ENCODE data around the gene GTPBP4.
"Not testable (repeated sequence)": the region's sequence is repeated elsewhere in the genome, so short reads cannot be mapped to it uniquely, and the experiment has no call there.

GTPBP4 gene

GRCh38 chr10:992871-993270, 4.6 kb downstream of the GTPBP4 start:
- DNase-seq: no peak

- no peak for DNase-seq
These were observed 6.8 kb downstream of the GTPBP4 start for GRCh38 chr10:994836-995558.

- no peak for DNase-seq
These were observed 7.3 kb downstream of the GTPBP4 start for GRCh38 chr10:995559-995926.

GRCh38 chr10:996031-996430, 7.8 kb downstream of the GTPBP4 start:
- DNase-seq: no peak

- DNase-seq: no peak
These were observed 9.2 kb downstream of the GTPBP4 start for GRCh38 chr10:997266-998022.

- DNase-seq: no peak
These were observed 14.3 kb downstream of the GTPBP4 start for GRCh38 chr10:1002425-1003006.

GRCh38 chr10:1003884-1004670, 15.8 kb downstream of the GTPBP4 start:
- DNase-seq: no peak

GRCh38 chr10:1006573-1006972, 18.3 kb downstream of the GTPBP4 start:
- no peak for DNase-seq

GRCh38 chr10:1007583-1007982, 19.3 kb downstream of the GTPBP4 start:
- no peak for DNase-seq

- DNase-seq: no peak
These were observed 20.8 kb downstream of the GTPBP4 start for GRCh38 chr10:1009071-1009494.

GRCh38 chr10:1009947-1010346, 21.7 kb downstream of the GTPBP4 start:
- DNase-seq: not testable (repeated sequence)

- no peak for DNase-seq
These were observed 22.5 kb downstream of the GTPBP4 start for GRCh38 chr10:1010703-1011102.

- DNase-seq: no peak
These were observed 23.5 kb downstream of the GTPBP4 start for GRCh38 chr10:1011696-1012095.

GRCh38 chr10:1015688-1016087, 27.5 kb downstream of the GTPBP4 start:
- DNase-seq: no peak

GRCh38 chr10:1019362-1019761, 31.1 kb downstream of the GTPBP4 start:
- DNase-seq: no peak

GRCh38 chr10:1020460-1020859, 32.2 kb downstream of the GTPBP4 start:
- no peak for DNase-seq

GRCh38 chr10:1020958-1021357, 32.7 kb downstream of the GTPBP4 start:
- DNase-seq: no peak

- DNase-seq: no peak
These were observed 34.2 kb downstream of the GTPBP4 start for GRCh38 chr10:1022413-1022812.

- no peak for DNase-seq
These were observed 35.9 kb downstream of the GTPBP4 start for GRCh38 chr10:1024103-1024502.

- DNase-seq: no peak
These were observed 37.4 kb downstream of the GTPBP4 start, which contains the start of gene IDI2 for GRCh38 chr10:1025683-1026082. Gene IDI2 (minus strand): TSS chr10:1025859. CDS start chr10:1024723, 1,136 bp downstream.

GRCh38 chr10:1026578-1026977, 38.3 kb downstream of the GTPBP4 start:
- DNase-seq: no peak

- DNase-seq: no peak
These were observed 41.6 kb downstream of the GTPBP4 start for GRCh38 chr10:1029838-1030237.

GRCh38 chr10:1033601-1034000, 45.4 kb downstream of the GTPBP4 start:
- DNase-seq: no peak

All from DMS79 (cell line).